Measurements from ENCODE around the gene CFAP299.
A peak's percentile ranks its signal among the peaks of the same experiment; 100 is the strongest.
"Not testable (repeated sequence)": the region's sequence is repeated elsewhere in the genome, so short reads cannot be mapped to it uniquely, and the experiment has no call there.

CFAP299 gene

GRCh38 chr4:80335554-80336358, at the start of gene CFAP299:
CFAP299 (plus strand) TSS chr4:80335730.
- peak; percentile 59 for DNase-seq

- DNase-seq, result no peak
Measured at GRCh38 chr4:80286451-80286850, 49.1 kb upstream of the CFAP299 start.

GRCh38 chr4:80290665-80291064, 44.9 kb upstream of the CFAP299 start:
- not testable (repeated sequence) for DNase-seq

DNA sequence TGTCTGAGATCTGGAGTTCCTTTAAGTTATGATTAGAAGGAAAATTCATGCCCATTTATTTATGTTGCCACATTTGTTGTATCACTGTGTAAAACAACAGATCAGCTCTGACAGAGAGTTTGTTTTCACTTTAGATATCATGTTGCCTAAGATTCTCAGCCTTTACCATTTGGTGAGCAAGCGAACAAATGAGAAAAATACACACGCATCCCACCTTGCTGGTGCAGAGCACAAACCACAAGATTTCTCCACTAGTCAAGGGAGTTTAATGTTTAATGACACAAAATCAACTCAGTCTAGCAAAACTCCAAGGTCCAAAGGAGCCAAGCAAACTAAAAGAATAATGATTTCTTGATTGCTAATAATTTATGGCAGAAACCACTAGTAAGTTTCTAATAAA, 41.3 kb upstream of the CFAP299 start:
- no peak for DNase-seq

- no peak for DNase-seq
Measured at GRCh38 chr4:80295336-80295735, 40.2 kb upstream of the CFAP299 start.

DNA sequence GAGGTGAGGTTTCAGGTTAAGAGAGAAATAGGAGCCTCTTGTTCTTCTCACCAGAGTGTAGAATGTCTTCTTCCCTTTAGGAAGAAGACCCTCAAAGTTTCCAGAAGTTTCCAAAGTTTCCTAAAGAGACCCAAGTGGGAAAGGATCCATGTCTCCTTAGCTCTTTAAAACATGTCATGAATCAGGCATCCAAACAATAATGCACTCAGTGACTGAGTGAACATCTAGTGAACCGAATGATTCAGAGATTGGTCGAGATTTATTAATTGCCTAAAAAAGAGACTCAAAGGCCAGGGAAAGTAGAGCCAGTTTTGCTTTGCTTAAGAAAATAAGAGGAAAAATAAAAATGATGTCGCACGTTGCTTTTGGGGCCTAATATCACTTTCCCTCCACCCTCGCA, 39.7 kb upstream of the CFAP299 start:
- DNase-seq, result no peak

DNA sequence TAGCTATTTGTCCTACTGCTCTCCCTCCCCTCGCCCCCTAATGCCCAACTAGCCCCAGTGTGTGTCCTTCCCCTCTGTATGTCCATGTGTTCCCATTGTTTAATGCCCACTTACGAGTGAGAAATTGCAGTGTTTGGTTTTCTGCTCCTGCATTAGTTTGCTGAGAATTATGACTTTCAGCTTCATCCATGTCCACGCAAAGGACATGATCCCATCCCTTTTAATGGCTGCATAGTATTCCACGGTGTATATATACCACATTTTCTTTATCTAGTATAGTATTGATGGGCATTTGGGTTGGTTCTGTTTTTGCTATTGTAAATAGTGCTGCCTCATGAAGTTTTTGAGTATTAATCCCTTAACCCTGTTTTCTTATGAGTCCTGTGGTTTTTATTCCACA, 33.6 kb upstream of the CFAP299 start:
- no peak for DNase-seq

DNA sequence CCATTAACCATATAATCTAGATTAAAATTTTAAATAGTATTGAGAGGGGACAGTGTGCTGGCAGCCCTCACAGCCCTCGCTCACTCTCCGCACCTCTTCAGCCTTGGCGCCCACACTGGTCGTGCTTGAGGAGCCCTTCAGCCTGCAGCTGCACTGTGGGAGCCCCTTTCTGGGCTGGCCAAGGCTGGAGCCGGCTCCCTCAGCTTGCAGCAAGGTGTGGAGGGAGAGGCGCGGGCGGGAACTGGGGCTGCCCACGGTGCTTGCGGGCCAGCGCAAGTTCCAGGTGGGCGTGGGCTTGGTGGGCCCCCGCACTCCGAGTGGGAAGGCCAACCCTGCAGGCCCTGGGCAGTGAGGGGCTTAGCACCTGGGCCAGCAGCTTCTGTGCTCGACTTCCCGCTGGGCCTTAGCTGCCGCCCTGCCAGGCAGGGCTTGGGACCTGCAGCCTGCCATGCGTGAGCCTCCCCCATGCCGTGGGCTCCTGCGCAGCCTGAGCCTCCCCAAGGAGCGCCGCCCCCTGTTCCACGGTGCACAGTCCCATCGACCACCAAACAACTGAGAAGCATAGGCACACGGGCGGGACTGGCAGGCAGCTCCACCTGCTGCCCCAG, 32.8 kb upstream of the CFAP299 start:
- no peak for DNase-seq

GRCh38 chr4:80305466-80305865, 30.1 kb upstream of the CFAP299 start:
- no peak for DNase-seq

DNA sequence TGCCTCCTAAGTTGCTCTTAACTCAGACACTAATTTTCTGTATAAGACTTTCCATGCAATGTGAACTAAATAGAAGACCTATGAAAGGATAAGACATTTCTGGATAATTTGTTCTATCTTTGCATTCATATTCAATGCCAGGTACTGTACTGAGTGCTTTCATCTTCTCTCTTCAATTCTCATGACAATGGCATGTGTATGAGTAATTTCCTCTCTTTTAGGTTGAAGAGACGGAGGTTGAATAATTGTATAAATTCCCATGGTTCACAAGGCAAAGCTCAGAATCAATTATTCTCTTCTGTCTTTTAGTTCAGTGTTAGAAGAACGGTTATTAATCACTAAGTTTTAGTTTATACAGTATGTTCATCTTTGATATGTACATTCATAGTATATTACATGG, 29.3 kb upstream of the CFAP299 start:
- no peak for DNase-seq

GRCh38 chr4:80307183-80307735, 28.3 kb upstream of the CFAP299 start:
- no peak for DNase-seq

- no peak for DNase-seq
Measured at GRCh38 chr4:80307774-80308465, 27.6 kb upstream of the CFAP299 start.

GRCh38 chr4:80308466-80308822, 27.1 kb upstream of the CFAP299 start:
- no peak for DNase-seq

DNA sequence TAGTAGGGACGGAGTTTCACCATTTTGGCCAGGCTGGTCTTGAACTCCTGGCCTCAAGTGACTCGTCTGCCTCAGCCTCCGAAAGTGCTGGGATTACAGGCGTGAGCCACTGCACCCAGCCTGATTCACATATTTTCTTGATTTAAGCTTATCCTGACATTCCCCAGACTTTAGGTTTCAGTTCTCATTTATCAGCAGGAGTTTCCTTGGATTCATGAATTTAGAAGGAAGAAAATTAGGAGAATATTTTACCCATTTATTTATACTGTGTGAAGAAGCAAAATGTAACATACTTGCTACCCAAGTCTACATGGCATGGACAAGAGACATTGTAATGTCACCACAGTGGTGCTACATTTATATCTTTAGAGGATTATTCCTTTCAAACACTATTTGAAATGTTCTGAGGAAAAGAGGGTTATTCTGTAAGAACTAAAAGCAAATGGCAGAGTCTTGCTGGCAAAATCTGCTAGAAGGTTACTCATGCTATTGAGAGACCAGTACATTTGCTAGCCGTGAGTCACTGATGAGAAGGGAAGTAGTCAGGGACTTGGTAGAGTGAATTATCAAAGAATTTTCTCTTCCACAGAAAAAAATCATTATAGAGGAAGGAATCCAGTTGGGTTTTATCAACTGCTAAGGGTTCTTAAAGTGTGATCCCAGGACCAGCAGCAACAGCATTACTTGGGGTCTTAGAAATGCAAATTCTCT, 26.1 kb upstream of the CFAP299 start:
- DNase-seq, result no peak

GRCh38 chr4:80311130-80311529, 24.4 kb upstream of the CFAP299 start:
- DNase-seq, result no peak

DNA sequence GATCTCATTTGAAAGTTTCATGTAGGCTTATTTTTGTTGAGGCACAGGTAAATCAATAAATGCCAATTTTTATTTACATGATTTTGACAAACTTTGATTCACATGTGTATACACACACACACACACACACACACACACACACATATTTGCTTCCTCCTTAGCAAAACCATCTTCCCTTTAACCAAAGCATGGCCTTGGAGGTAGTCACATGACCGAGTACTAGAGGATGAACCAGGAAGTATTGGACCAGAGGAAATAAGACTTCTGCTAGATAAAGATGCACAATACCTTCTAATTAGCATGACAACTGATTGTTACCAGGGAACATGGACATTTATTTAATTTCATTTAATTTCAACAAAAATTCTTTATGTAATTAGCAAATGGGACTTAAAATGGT, 23.4 kb upstream of the CFAP299 start:
- no peak for DNase-seq

DNA sequence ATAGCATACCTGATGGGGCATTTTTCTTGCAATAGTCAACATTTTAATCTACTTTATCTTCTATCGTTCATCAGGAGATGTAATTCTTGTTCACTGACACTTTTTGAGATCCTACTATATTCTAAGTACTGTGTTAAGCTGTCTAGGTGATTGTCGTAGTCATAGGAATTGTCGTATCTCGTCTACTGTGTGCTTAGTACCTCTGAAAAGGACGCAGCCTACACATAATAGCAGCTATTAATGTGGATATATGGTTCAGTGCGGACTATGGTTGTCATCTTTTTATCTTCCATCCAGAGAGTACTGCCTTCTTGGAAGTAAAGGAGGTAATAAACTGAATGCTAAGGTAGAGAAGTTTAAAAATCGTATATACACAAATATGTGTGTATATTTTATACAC, 21.9 kb upstream of the CFAP299 start:
- DNase-seq, result no peak

DNA sequence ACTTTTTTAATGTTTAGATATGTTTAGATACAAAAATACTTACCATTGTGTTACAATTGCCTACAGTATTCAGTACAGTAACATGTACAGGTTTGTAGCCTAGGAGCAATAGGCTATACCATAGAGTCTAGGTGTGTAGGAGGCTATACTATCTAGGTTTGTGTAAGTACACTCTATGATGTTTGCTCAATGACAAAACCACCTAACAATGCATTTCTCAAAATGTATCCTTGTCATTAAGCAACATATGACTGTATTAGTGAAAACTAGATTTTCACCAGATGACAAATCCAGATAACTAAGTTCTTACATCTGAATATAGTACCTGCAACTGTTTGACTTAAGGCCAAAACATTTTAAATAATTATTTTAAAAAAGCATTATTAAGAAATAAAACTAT, 19.7 kb upstream of the CFAP299 start:
- DNase-seq, result not testable (repeated sequence)

DNA sequence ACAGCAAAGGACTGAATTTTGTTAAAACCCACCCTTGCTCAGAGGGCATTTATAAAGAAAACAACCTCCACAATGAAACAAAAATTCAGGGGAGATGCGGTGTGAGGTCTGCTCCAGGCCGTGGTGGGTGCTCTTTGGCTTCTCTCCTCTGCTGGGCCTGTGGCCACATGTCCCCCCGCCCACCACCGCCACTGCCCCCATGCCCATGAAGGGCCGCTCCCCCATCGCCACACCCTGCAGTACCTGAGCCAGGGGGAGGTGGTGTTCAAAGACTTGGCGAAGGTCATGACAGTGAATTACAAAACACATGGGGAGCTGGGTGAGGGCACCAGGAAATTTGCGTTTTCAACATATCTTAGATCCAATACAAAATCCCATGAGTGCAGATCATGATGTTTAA, 14.2 kb upstream of the CFAP299 start:
- DNase-seq, result no peak

GRCh38 chr4:80321776-80322175, 13.8 kb upstream of the CFAP299 start:
- no peak for DNase-seq

DNA sequence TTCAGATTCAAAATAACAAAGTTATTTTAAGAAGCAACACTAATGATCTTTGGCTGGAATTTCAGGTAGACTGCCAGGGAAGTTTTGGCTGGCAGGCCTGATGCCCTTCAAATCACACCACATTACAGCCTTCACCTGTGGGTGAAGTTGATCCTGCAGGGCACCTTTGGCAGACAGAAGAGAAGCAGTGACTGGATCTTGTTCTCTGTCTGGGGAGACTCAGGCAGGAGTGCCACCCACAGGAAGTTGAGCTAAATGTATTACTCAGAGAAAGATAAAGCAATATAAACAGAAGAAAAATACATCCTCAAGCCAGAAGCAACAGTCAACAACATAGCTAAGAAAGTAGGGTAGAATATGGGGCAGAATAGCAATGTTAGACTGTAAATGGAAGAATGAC, 12.8 kb upstream of the CFAP299 start:
- no peak for DNase-seq

DNA sequence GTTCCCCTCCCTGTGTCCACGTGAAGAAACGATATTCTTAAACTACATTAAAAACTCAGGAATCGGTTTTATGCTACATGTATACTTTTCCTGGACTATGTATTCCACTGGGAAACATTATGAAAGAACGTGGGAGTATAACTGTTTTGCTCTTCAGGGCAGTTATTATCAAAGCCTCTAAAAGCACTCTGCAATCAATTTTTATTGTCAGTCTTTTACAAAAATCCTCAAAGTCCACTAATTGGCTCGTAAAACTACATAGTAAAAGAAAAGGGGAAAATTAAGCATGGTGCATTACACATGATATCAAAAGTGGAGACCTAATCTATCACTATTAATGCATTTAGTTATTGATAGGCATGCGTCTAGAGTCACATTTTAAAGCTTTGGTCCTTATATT, 11.4 kb upstream of the CFAP299 start:
- no peak for DNase-seq

DNA sequence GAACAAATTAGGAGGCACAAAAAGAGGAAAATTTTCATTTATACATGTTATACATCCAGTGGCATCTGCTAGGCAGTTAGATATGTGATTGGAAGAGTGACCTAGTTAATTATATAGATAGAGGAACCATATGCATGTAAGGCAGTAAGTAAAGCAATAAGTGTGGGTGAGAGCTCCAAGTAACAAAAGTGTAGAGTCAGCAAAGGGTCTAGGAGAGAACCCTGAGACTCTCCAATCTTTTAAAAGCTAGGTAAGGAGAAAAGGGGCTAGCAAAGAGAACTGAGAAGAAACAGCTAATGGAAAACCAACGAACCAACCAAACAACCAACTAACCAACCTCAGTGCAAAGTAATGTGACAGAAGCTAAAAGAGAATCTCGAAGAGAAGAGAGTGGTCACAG, 3.8 kb upstream of the CFAP299 start:
- DNase-seq, result no peak
